ENCODE results near the gene FBXO17.
A peak's percentile ranks its signal among the peaks of the same experiment; 100 is the strongest.
"Not testable (repeated sequence)": the region's sequence is repeated elsewhere in the genome, so short reads cannot be mapped to it uniquely, and the experiment has no call there.

Gene FBXO17, protein sequence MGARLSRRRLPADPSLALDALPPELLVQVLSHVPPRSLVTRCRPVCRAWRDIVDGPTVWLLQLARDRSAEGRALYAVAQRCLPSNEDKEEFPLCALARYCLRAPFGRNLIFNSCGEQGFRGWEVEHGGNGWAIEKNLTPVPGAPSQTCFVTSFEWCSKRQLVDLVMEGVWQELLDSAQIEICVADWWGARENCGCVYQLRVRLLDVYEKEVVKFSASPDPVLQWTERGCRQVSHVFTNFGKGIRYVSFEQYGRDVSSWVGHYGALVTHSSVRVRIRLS

DNA sequence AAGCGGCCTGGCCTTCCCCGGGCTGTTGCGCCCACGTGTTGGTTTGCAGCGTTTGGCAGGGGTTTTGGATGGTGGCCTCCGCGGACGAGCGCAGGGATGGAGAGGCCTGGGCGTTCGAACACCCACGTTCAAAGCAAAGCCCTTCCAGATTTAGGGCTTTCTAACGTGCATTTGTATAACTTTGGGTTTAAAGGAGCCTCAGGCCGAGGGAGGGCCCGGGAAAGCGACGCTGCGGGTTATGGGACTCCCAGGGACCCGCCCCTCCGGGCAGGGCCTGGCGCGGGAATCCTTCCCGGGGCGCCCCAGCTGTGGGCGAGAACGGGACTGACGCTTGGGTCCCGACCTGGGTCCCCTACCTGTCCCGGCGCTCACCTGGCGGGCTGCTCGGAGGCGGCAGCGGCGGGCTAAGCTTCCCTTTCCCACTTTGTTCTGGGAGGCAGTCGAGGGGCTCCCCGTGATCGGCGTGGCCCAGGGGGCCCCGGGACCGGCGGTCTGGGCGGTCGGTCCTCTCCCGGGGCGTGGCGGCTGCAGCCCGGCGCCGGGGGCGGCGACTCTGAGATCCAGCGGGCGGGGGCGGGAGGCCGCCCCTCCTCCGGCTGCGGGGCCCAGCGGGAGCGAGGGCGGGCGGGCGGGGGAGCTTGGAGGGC is at the start of gene FBXO17:
Gene FBXO17, minus strand, starts transcription at position 529 of the 647 bp plus-strand sequence. CDS start 25,423 bp downstream, outside the sequence.
- DNase-seq, result peak in 36 of 56 donors; percentile 6 to 67 (median 34)

DNA sequence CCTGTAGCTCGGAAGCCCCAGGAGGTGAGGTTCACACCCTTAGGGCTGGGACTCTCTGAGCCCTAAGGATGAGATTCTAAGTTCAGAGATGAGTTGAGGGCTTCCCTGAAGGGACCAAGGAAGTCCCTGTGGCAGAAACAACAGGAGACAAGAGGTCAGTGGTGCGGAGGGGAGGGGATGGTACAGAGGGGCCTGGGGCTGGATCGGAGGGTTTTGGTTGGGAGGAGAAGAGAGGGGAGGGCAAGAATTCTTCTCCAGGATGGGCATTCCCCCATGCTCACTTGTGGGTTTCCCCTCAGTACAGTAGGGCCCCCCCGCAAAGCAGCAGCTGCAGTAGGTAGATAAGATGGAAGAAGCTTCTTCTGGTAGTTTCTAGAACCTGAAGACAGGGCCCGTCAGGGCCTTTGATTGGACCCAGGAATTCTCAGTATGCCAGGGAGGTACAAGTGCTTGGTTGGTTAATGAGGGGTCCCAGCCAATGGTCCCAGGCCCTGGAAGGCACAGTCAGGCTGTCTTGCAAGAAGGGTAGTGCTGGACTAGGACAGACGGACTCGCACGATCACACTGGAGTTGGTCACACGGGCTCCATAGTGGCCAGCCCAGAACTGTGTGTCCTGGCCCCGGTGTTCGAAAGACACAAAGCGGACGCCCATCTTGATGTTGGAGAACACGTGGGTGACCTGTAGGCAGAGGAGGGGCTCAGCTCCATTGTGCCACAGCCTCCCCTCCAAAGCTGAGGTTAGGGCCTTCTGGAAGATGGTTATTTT is 49.5 kb upstream of the FBXO17 start:
- DNase-seq, result no peak

DNA sequence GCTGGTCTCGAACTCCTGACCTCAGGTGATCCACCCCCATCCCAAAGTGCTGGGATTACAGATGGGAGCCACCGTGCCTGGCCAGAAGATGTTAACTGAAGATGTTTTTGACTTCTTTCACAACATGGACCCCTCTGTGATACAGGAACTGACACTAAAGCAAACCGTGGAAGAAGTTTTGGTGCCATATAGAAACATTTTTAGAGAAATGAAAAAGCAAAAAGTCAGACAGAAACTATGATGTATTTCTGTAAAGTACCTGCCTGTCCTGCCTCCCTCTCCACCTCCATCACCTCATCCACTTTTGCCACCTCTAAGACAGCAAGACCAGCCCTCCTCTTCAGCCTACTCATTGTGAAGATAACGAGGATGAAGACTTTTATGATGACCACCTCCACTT is 45.5 kb upstream of the FBXO17 start:
- no peak for DNase-seq

DNA sequence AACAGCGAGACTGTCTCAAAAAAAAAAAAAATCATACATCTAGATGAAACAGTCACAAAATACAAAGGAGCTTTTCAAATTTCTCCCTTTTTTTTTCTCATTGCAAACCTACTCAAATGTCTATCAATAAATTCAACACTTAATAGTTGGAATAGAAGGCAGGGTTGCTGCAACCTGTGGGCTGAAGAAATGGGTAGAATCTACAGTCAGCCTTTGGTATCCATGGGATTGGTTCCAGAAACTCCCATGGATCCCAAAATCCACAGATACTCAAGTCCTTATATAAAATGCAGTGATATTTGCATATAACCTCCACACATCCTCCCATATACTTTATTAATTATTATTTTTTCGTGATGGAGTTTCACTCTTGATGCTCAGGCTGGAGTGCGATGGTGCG is 42.1 kb upstream of the FBXO17 start:
- DNase-seq, result no peak

DNA sequence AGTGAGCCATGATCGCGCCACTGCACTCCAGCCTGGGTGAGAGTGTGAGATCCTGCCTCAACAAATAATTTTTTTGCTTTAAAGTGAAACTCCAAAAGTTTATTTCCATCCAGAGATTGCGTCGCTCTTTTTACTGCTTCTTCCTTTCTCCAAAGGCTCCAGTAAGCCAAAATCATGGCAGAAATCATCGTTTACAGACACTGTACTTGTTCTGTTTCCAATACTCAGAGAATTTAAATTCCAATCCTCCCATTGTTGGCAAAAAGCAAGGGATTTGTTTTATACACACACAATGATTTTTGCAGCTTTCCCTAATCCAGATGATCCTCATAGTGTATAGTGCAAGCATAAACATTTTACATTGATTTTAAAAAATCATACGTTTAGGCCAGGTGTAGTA is 41.5 kb upstream of the FBXO17 start:
- no peak for DNase-seq

DNA sequence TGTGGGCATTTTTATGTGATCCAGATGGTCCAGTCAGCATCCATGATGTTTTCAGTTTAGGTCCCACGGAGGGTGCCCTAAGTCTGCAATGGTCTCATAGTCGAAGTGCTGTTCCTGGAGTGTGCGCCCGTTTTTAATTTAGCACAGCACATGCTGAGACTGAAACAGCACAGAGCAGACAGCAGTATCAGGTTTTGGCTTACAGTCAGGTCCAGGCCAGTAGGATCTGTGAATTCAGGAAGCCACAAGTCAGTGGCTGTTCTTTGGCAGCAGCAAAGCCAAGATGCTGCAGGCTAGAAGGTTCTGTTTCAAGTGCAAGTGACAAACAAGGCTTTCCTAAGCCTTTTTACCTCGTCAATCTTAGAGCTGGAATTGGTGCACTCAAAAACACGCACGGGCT is 38.5 kb upstream of the FBXO17 start:
- DNase-seq, result no peak

DNA sequence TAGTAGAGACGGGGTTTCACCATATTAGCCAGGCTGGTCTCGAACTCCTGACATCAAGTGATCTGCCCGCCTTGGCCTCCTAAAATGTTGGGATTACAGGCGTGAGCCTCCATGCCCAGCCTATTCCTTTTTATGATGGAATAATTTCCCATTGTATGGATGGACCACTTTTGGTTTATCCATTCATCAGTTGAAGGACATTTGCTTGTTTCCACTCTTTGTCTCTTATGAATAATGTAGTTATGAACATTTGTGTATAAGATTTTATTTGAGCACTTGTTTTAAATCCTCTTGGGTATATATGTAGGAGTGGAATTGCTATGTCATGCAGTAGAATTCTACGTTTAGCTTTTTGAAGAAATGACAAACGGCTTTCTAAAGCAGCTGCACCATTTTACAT is 33.5 kb upstream of the FBXO17 start:
- no peak for DNase-seq

DNA sequence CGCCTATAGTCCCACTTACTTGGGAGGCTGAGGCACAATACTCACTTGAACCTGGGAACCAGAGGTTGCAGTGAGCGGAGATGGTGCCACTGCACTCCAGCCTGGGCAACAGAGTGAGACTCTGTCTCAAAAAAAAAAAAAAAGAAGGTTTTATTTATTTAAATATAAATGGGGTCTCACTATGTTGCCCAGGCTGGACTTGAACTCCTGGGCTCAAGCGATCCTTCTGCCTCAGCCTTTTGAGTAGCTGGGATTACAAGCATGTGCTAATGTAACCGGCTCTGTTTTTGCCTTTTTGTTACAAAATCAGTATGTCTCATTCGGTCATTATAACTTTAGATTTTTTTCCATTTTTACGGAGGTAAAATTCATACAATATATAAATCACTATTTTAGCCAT is 32.6 kb upstream of the FBXO17 start:
- DNase-seq, result no peak

DNA sequence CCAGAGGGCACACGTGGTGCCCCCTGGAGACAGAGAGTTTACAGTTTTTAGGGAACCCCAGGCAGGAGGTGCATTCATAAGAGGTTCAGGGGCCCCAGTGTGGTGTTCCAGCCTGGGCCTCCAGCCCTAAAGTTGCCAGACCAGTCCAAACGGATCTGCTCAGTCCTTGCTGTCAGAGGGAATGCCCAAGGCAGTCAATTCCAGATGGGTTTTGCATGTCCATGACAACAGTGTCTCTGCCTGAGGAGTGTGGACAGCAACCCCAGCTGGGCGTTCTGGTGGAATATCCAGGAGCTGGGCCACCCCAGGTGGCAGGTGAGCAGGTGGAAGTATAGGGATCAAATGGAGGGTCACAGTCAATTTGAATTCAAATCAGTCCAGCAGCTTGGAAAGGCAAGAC is 31.6 kb upstream of the FBXO17 start:
- no peak for DNase-seq

DNA sequence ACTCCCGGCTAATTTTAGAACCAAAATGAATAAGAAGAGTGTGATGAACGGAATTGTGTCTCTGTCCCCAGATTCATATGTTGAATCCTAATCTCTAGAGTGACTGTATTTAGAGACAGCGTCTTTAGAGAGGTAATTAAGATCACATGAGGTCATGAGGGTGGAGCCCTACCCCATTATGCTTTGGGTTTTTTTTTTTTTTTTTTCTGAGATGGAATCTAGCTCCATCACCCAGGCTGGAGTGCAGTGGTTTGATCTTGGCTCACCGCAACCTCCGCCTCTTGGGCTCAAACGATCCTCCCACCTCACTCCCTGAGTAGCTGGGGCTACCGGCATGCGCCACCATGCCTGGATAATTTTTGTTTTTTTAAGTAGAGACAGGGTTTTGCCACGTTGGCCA is 28.9 kb upstream of the FBXO17 start:
- no peak for DNase-seq

DNA sequence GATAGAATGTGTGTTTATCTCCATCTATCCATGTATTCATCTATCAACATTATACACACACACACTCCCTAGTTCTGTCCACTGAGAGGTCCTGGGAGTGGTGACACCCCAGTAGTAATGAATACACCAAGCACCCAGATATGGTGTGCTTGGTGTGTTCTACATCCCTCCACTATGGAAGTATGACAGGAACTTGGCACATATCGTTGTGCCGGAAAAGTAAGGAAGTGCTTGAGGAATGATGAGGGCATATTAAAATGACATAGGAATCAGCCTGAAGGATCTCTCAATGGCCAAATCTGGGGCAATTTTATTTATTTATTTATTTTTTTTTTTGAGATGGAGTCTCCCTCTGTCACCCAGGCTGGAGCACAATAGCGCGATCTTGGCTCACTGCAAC is 28.3 kb upstream of the FBXO17 start:
- DNase-seq, result no peak

DNA sequence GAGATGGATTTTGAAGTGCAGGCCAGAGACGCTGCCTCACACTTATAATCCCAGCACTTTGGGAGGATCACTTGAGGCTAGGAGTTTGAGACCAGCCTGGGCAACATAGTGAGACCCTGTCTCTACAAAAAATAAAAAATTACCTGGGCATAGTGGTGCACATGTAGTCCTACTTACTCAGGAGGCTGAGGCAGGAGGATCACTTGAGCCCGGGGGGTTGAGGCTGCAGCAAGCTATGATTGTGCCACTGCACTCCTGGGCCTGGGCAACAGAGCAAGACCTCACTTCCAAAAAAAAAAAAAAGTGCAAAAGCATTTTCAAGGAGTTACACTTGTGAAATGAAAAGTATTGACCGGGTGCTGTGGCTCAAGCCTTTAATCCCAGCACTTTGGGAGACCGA is 27.6 kb upstream of the FBXO17 start:
- DNase-seq, result no peak

DNA sequence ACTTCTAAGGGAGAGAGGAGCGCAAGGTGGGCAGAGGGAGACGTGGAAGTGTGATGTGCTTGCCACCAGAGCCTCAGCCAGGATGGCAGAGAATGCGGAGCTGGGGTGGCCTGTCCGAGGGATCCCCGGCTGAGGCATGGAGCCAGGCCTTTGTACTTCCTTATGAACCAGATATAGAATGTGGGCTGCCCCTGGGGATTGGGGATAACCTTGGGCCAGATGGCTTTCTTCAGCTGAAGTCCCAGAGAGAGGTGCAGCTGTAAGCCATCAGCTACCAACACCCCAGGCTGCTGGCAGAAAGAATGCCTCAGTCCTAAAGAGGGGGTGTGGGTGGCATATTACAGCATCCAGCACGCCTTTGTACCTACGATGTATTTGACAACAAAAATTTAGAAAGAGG is 25.5 kb upstream of the FBXO17 start:
- DNase-seq, result peak in 18 of 56 donors; percentile 3 to 61 (median 21)

DNA sequence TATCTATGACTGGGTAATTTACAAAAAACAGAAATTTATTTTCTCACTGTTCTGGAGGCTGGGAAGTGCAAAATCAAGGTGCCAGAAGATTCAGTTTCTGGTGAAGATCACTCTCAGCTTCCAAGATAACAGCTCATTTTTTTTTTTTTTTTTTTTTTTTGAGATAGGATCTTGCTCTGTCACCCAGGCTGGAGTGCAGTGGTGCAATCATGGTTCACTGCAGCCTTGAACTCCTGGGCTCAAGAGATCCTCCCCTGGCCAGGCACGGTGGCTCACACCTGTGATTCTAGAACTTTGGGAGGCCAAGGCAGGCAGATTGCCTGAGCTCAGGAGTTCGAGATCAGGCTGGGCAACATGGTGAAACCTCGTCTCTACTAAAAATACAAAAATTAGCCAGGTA is 22.0 kb upstream of the FBXO17 start:
- DNase-seq, result not testable (repeated sequence)

DNA sequence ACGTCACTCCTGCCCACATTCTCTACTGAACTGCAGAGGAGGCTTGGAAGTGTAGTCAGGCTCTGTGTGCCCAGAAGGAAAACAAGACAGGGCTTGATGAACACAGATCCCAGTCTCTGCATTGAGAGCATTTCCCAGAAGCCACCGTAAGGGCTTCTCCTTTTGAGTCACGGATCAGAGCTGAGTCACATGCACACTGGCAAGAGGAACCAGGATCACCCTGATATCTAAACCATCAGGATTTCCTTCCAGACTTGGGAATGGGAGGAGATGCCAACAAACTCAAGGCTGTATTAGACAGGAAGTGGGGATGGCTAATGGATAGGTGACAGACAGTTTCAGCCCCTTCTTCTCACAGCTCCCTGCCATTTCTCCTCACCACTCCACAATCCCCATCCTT is 17.7 kb upstream of the FBXO17 start:
- peak in 1 of 56 donors; percentile 0 for DNase-seq

DNA sequence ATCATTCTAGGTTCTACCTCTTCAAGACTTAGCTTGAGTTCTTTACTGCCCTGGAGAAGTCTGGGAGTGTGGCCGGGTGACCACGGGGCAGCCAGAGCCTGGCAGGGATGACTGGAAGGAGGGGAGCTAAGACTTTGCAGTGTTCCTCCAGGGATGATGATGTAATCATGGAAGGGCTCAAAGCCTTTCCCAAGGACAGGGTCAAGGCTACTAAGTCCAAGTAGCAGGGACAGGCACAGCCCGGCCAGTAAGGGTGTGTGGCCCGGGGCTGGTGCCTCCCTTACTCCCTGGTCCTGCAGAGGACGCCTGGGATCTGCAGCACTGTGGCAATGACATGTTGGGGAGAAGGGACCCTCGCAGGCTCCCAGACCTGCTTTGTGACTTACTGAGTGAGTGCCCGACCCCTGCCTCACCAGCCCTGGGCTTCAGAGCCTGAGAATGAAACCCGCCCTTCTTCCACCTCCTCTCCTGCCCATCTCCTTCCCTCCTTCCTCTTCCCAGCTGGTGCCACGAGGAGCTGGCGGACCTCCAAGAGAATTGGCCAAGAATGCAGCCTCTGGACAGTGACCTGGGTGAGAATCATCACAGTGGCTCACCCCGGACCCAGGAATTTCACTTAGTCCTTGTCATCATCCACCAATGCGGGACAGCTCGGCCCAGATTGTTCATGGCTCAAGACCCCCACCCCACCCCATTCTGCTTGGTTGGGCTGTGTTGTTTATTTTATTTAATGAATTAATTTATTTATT is 15.6 kb upstream of the FBXO17 start:
- DNase-seq, result no peak

DNA sequence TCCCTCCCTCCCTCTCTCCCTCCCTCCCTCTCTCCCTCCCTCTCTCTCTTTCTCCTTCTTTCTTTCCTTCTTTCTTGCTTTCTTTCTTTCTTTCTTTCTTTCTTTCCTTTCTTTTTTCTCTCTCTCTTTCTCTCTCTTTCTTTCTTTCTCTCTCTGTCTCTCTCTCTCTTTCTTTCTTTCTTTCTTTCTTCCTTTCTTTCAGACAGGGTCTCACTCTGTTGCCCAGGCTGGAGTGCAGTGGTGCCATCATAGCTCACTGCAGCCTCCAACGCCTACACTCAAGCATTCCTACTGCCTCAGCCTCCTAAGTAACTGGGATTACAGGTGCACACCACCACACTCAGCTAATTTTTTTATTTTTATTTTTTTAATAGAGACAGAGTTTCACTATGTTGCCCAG is 14.1 kb upstream of the FBXO17 start:
- DNase-seq, result not testable (repeated sequence)

DNA sequence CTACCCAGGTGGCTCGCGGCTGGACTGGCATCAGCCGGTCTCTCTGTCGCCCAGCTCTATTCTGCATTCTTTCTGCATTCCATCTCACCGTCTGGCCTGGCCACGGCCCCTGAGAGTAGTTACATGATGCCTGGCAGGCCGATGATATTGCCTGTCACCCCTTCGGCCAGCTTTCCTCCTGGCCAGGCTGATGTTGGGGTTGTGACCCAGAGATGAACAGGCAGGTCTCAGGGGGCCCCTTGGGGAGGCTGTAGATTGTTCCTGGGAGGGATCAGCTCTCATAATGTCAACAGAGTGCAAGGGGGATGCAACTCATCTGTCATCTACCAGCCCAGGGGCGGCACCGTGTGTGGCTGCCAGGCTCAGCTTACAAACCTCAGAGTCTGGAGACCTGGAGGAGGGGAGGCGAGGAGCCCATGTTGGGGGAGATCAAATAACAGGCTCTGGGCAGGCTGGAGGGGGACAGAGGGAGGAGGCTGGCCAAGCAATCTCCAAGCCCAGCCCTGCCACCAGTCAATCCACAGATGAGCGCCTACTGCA is 13.6 kb upstream of the FBXO17 start:
- DNase-seq, result no peak

DNA sequence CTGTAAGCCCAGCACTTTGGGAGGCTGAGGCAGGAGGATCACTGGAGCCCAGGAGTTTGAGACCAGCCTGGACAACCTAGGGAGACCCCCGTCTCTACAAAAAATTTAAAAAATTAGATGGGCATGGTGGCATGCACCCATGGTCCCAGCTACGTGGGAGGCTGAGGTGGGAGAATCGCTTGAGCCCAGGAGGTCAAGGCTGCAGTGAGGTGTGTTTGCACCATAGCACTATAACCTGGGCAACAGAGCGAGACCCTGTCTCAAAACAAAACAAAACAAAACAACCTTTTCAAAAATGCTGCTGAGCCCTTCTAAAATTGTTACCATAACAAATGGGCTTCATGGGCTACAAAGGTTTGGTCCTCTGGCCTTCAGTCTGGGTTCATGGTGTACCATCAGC is 13.1 kb upstream of the FBXO17 start:
- not testable (repeated sequence) for DNase-seq

DNA sequence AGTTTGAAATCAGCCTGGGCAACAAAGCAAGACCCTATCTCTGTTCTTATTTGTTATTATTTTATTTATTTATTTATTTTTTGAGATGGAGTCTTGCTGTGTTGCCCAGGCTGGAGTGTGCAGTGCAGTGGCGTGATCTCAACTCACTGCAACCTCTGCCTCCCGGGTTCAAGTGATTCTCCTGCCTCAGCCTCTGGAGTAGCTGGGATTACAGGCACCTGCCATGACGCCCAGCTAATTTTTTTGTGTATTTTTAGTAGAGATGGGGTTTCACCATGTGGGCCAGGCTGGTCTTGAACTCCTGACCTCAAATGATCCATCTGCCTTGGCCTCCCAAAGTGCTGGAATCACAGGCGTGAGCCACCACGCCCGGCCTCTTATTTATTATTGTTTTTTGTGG is 12.2 kb upstream of the FBXO17 start:
- DNase-seq, result not testable (repeated sequence)

DNA sequence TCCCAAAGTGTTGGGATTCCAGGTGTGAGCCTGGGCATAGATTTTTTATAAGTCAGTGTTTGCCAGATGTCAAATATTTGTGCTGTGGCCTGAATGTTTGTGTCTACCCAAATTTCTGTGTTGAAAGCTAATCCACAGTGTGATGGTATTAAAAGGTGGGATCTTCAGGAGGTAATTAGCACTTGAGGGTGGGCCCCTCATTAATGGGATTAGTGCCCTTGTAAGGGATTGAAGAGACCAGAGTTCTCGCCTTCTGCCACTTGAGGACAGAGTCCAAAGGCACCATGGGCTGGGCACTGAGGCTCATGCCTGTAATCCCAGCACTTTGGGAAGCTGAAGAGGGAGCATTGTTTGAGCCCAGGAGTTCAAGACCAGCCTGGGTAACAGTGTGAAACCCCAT is 9.7 kb upstream of the FBXO17 start:
- DNase-seq, result no peak

Data from amygdala (tissue), 56 donors.